HL-60 (cell line): ENCODE measurements around the gene CLCN3.

Experiments
- GABPA ChIP-seq: IDR thresholded peaks from 2 replicates; pipeline ENCODE4 v1.6.1; 2012; ENCODE audit warnings: low read depth
- POLR2AphosphoS5 ChIP-seq: IDR thresholded peaks from 2 replicates; pipeline ENCODE4 v1.6.1; 2012; ENCODE audit warnings: low read depth
- SPI1 ChIP-seq: IDR thresholded peaks from 2 replicates; pipeline ENCODE4 v1.6.1; 2012; ENCODE audit warnings: low read depth, mild to moderate bottlenecking, borderline replicate concordance
- TF ChIP-seq, protein P1 (sequence below): IDR thresholded peaks from one replicate; pipeline ENCODE4 v1.5.1; 2011; ENCODE audit warnings: low read length, control low read depth, inconsistent platforms; ENCODE audit not compliant: insufficient read depth
- TF ChIP-seq, protein P2 (sequence below): IDR thresholded peaks from 2 replicates; pipeline ENCODE4 v1.6.1; 2012; ENCODE audit warnings: low read depth; ENCODE audit not compliant: insufficient replicate concordance

DNA sequence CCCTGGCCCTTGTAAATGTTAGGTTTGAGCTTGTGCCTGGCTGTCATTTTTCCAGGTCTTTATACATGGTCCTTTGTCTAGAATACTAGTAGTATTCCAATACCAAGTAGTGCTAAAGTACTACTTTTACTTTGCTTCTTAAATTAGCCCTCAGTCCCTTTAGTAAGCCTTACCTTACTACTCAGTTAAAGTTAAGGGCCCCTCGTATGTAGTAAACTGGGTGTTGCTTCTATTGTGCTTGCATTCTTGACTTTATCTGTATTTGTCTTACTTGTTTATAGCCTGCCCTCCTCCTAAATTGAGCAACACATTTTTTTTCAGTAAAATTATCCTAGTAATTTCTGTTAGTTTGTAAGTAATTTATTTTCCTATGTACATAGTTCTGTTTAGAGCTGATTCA, 25.2 kb downstream of the CLCN3 start:
- TF ChIP-seq POLR2AphosphoS5, result no peak
- TF ChIP-seq, protein P1, sequence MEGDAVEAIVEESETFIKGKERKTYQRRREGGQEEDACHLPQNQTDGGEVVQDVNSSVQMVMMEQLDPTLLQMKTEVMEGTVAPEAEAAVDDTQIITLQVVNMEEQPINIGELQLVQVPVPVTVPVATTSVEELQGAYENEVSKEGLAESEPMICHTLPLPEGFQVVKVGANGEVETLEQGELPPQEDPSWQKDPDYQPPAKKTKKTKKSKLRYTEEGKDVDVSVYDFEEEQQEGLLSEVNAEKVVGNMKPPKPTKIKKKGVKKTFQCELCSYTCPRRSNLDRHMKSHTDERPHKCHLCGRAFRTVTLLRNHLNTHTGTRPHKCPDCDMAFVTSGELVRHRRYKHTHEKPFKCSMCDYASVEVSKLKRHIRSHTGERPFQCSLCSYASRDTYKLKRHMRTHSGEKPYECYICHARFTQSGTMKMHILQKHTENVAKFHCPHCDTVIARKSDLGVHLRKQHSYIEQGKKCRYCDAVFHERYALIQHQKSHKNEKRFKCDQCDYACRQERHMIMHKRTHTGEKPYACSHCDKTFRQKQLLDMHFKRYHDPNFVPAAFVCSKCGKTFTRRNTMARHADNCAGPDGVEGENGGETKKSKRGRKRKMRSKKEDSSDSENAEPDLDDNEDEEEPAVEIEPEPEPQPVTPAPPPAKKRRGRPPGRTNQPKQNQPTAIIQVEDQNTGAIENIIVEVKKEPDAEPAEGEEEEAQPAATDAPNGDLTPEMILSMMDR, result no peak
- TF ChIP-seq SPI1, result no peak
- TF ChIP-seq, protein P2, sequence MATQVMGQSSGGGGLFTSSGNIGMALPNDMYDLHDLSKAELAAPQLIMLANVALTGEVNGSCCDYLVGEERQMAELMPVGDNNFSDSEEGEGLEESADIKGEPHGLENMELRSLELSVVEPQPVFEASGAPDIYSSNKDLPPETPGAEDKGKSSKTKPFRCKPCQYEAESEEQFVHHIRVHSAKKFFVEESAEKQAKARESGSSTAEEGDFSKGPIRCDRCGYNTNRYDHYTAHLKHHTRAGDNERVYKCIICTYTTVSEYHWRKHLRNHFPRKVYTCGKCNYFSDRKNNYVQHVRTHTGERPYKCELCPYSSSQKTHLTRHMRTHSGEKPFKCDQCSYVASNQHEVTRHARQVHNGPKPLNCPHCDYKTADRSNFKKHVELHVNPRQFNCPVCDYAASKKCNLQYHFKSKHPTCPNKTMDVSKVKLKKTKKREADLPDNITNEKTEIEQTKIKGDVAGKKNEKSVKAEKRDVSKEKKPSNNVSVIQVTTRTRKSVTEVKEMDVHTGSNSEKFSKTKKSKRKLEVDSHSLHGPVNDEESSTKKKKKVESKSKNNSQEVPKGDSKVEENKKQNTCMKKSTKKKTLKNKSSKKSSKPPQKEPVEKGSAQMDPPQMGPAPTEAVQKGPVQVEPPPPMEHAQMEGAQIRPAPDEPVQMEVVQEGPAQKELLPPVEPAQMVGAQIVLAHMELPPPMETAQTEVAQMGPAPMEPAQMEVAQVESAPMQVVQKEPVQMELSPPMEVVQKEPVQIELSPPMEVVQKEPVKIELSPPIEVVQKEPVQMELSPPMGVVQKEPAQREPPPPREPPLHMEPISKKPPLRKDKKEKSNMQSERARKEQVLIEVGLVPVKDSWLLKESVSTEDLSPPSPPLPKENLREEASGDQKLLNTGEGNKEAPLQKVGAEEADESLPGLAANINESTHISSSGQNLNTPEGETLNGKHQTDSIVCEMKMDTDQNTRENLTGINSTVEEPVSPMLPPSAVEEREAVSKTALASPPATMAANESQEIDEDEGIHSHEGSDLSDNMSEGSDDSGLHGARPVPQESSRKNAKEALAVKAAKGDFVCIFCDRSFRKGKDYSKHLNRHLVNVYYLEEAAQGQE, result no peak
- TF ChIP-seq GABPA, result no peak
